HCT116 (cell line): Measurements from ENCODE around the gene LRRC73.

Experiments used
- CEBPB ChIP-seq: IDR thresholded peaks from 2 replicates; pipeline ENCODE4 v1.6.1; 2012; ENCODE audit warnings: low read depth
- EGR1 ChIP-seq: IDR thresholded peaks from 2 replicates; pipeline ENCODE4 v1.6.1; 2012; ENCODE audit warnings: low read depth
- EZH2phosphoT487 ChIP-seq: fragments of 200-600 bp; IDR thresholded peaks from 2 replicates; pipeline ENCODE4 v1.6.1; 2018; ENCODE audit warnings: antibody characterized with exemption, borderline replicate concordance

DNA sequence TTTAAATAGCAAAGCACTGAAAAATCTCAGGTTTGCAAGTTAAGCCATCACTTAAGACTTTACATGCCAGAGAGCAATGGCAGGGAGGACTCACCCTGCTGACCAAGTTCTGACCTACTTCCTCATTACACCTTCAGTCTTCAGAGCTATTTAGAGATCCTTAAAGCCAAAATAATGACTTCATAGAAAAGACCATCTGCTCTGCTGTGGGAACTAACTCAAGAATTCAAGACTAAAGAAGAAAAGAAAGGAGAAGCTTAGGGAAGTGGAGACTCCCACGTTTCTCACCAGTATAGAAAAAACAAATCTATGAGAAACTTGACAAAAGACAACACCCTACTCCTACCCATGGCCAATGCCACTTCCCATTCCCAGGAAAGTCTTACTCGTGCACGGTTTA is 37.1 kb upstream of the LRRC73 start:
- TF ChIP-seq CEBPB (no peak), EGR1 (no peak), EZH2phosphoT487 (no peak)
